C4-2B (cell line): ENCODE measurements around the gene LAMTOR3.

ENCODE experiments used
- H3K27ac ChIP-seq: fragments of 450-650 bp; 2 replicates; pipeline ENCODE4 v1.5.1; 2017
- CTCF ChIP-seq: fragments of 450-650 bp; conservative IDR thresholded peaks from 2 replicates; pipeline ENCODE4 v1.5.1; 2017; ENCODE audit warnings: mild to moderate bottlenecking
- ZFX ChIP-seq: fragments of 450-650 bp; IDR thresholded peaks from 2 replicates; pipeline ENCODE4 v1.6.1; 2017

The LAMTOR3 gene

DNA sequence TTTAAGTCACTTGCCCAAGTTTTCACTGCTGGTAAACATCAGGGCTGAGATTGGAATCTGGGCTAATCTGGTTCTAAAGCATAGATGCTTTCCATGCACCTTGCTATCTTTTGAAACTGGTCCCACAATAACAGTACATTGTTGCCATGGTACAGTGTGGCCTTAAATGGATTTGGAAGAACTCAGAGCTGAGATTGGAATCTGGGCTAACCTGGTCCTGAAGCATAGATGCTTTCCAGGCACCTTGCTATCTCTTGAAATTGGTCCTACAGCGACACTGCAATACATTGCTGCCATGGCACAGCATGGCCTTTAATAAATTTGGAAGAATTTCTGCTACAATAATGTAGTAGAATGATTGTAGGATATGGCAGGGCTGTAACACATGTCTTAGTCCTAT, 49.0 kb downstream of the LAMTOR3 start:
- TF ChIP-seq CTCF (no peak), ZFX (no peak)

GRCh38 chr4:99844048-99844447, 50.2 kb downstream of the LAMTOR3 start:
- no peak overlapping the region for H3K27ac ChIP-seq
- TF ChIP-seq ZFX (no peak), CTCF (no peak)

More for the DNA sequence above, 49.0 kb downstream of the LAMTOR3 start:
- H3K27ac ChIP-seq, result no peak overlapping the region

DNA sequence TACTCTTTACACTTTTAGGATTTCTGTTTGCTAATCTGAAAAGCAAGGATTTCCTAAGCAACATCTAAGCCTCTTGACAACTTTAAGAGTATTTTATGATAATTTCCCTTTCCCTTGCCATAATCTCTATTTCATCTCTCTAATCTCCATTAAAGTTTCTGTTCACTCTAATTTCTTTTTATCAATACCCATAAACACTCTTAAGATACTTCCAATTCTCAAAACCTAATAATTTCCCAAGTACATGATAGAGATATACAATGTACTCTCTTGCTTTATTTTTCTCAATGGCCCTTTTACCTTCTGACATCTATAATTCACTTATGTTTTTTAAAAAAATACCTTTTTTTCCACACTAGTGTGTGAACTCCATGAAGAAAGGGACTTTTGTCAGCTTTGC, 50.8 kb downstream of the LAMTOR3 start:
- H3K27ac ChIP-seq, result no peak overlapping the region
- TF ChIP-seq ZFX, result no peak
- no peak for TF ChIP-seq CTCF

- H3K27ac ChIP-seq, result no peak overlapping the region
- TF ChIP-seq ZFX (no peak), CTCF (no peak)
Observed at GRCh38 chr4:99841129-99841528, 53.1 kb downstream of the LAMTOR3 start.

- H3K27ac ChIP-seq, result no peak overlapping the region
- TF ChIP-seq CTCF (no peak), ZFX (no peak)
Observed at GRCh38 chr4:99838927-99839326, 55.3 kb downstream of the LAMTOR3 start.

DNA sequence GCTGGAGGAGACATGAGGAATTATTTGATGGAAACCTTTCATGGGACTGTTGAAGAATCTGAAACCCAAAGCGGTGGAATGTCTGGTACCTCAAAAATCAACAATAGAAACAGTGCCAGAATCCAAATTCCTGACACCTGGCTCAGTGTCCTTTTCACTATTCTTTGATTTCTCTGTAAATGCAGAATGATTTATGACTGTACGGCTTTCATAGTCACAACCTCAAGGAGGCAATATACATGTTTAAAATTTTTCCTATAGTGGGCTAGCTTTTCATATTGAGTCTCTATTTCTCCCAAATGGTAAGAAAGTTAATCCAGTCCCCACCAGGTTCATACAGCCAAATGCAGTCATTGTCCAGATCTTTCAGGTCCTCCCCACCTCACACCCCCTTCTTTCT, 58.3 kb downstream of the LAMTOR3 start:
- H3K27ac ChIP-seq, result no peak overlapping the region
- TF ChIP-seq CTCF, result no peak

- H3K27ac ChIP-seq, result no peak overlapping the region
- TF ChIP-seq ZFX (no peak), CTCF (no peak)
Observed at GRCh38 chr4:99834569-99834968, 59.7 kb downstream of the LAMTOR3 start.
